ENCODE results near the gene CSRNP2. TPM values are rescaled to one million over a fixed set of nuclear protein-coding genes. Genes with fewer than 3 reads are reported as not detected.
A peak's percentile ranks its signal among the peaks of the same experiment; 100 is the strongest.

The CSRNP2 gene
- total and polyA plus RNA-seq, 12 donors, result 7.7 to 25.3 (median 15.8) TPM

- ATAC-seq, result peak; percentile 74 to 95 (median 84)
- no peak overlapping the region for H3K4me3 ChIP-seq
- intact Hi-C loops (cut with DNase I), result no loop called here
- 30 to 39% methylated on average over 5 of the region's 5 CpGs for WGBS, 2 donors
- no peaks in the 10 kb centered on the region for H3K27me3 ChIP-seq
- peak in 1 of 2 donors; percentile 54 for DNase-seq
- TF ChIP-seq CTCF (IDR thresholded peaks at IDR 0.05), result no peak
- H3K4me1 ChIP-seq, result peaks cover 2 to 65% (median 50%) of the 10 kb centered on the region in 9 donors
- peaks cover 0 to 34% (median 10%) of the 10 kb centered on the region in 9 donors for H3K36me3 ChIP-seq
- no peaks in the 10 kb centered on the region for H3K9me3 ChIP-seq
- peak overlapping the region in 7 of 10 donors; percentile 2 to 66 (median 59) for H3K27ac ChIP-seq
Measured at GRCh38 chr12:51077930-51078329, 5.5 kb downstream of the CSRNP2 start.

GRCh38 chr12:51076236-51076930 is 7.0 kb downstream of the CSRNP2 start:
- H3K27me3 ChIP-seq, result no peaks in the 10 kb centered on the region
- intact Hi-C loops (cut with DNase I), result no loop called here
- ATAC-seq (no peak), DNase-seq (no peak)
- H3K9me3 ChIP-seq, result no peaks in the 10 kb centered on the region
- peaks cover 0 to 50% (median 23%) of the 10 kb centered on the region in 9 donors for H3K36me3 ChIP-seq
- H3K4me3 ChIP-seq, result no peak overlapping the region
- peaks cover 2 to 52% (median 38%) of the 10 kb centered on the region in 9 donors for H3K4me1 ChIP-seq
- 75 to 78% methylated on average over 10 of the region's 10 CpGs for WGBS, 2 donors
- TF ChIP-seq CTCF (IDR thresholded peaks at IDR 0.05), result no peak
- peak overlapping the region in 5 of 10 donors; percentile 8 to 66 (median 59) for H3K27ac ChIP-seq

GRCh38 chr12:51075390-51075789 is 8.0 kb downstream of the CSRNP2 start:
- no peak for DNase-seq
- peaks cover 0 to 60% (median 32%) of the 10 kb centered on the region in 9 donors for H3K36me3 ChIP-seq
- H3K27ac ChIP-seq, result peak overlapping the region in 1 of 10 donors; percentile 66
- no peak overlapping the region for H3K4me3 ChIP-seq
- peaks cover 2 to 42% (median 32%) of the 10 kb centered on the region in 9 donors for H3K4me1 ChIP-seq
- H3K27me3 ChIP-seq, result no peaks in the 10 kb centered on the region
- TF ChIP-seq CTCF (IDR thresholded peaks at IDR 0.05), result no peak
- WGBS, 2 donors, result 91 to 97% methylated on average over 5 of the region's 5 CpGs
- intact Hi-C loops (cut with DNase I), result no loop called here
- no peaks in the 10 kb centered on the region for H3K9me3 ChIP-seq
- ATAC-seq, result peak in 1 of 8 donors; percentile 30

- DNase-seq, result no peak
- TF ChIP-seq CTCF (IDR thresholded peaks at IDR 0.05), result no peak
- H3K27me3 ChIP-seq, result no peaks in the 10 kb centered on the region
- peaks cover 0 to 92% (median 46%) of the 10 kb centered on the region in 9 donors for H3K36me3 ChIP-seq
- no peak overlapping the region for H3K27ac ChIP-seq
- intact Hi-C loops (cut with DNase I), result no loop called here
- no peak for ATAC-seq
- no peaks in the 10 kb centered on the region for H3K9me3 ChIP-seq
- H3K4me3 ChIP-seq, result no peak overlapping the region
- WGBS, 2 donors, result 87 to 91% methylated on average over 2 of the region's 2 CpGs
- H3K4me1 ChIP-seq, result peaks cover 0 to 23% (median 16%) of the 10 kb centered on the region in 9 donors
Measured at GRCh38 chr12:51071663-51072062, 11.7 kb downstream of the CSRNP2 start.

All from heart right ventricle (tissue), 16 donors.